Endothelial cell (in vitro differentiated cells): ENCODE data around the gene CCDC154. TPM values are rescaled to one million over a fixed set of nuclear protein-coding genes. Genes with fewer than 3 reads are reported as not detected.

Experiments
- DNase-seq: peaks from one replicate; pipeline ENCODE4 v3.0.0; 2021; ENCODE audit warnings: low spot score
- H3K27ac Mint-ChIP-seq: one replicate; pipeline ENCODE4 v1.8.0; 2021; ENCODE audit warnings: mixed read lengths, inconsistent platforms; ENCODE audit not compliant: unreplicated experiment
- H3K27me3 Mint-ChIP-seq: one replicate; pipeline ENCODE4 v1.8.0; 2021; ENCODE audit warnings: mild to moderate bottlenecking, moderate library complexity, mixed read lengths, inconsistent platforms; ENCODE audit not compliant: unreplicated experiment
- H3K36me3 Mint-ChIP-seq: one replicate; pipeline ENCODE4 v1.8.0; 2021; ENCODE audit warnings: mild to moderate bottlenecking, low read depth, mixed read lengths, inconsistent platforms; ENCODE audit not compliant: unreplicated experiment
- H3K4me1 Mint-ChIP-seq: one replicate; pipeline ENCODE4 v1.8.0; 2021; ENCODE audit warnings: mild to moderate bottlenecking, mixed read lengths, inconsistent platforms; ENCODE audit not compliant: unreplicated experiment
- H3K4me3 Mint-ChIP-seq: one replicate; pipeline ENCODE4 v1.8.0; 2021; ENCODE audit warnings: mild to moderate bottlenecking, mixed read lengths, inconsistent platforms; ENCODE audit not compliant: unreplicated experiment
- H3K9me3 Mint-ChIP-seq: one replicate; pipeline ENCODE4 v1.8.0; 2021; ENCODE audit warnings: mixed read lengths, inconsistent platforms; ENCODE audit not compliant: unreplicated experiment
- CTCF ChIP-seq: fragments of 200-600 bp; sonication (generic); IDR thresholded peaks from one replicate; pipeline ENCODE4 v1.5.0; 2021; ENCODE audit warnings: antibody characterized with exemption; ENCODE audit not compliant: unreplicated experiment
- total RNA-seq: library from RNA; stranded (reverse); fragmentation: NEBNext Ultra II Directional; extraction: Animal tissue kit (Norgen Biotek cat#: 25700); gene quantifications from one replicate; pipeline ENCODE4 v1.2.1, GENCODE V29; 2021; ENCODE audit not compliant: unreplicated experiment

CCDC154 gene
- total RNA-seq, 1 donor from 2014 or later, result 2.4 TPM

DNA sequence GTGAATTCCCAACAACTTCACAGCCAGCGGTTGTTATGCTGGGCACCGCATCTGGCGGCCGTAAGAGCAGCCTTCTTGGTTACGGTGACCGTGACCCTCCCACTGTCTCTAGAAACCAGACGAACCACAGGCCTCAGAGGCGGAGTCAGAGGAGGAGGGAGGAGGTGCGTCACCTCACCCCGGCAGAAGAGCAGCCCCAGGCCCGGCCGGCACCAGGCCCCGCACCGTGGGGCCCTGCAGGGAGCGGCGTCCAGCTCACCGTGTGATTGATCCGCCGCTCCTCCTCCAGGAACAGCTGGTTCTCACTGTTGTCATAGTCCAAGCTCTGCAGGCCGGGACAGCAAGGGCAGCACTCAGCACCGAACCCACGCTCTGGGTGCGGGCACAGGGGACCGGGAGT lies 16.8 kb upstream of the CCDC154 start:
- TF ChIP-seq CTCF, result no peak
- no peaks in the 10 kb centered on the region for H3K4me1 Mint-ChIP-seq
- peaks cover 5% of the 10 kb centered on the region for H3K27me3 Mint-ChIP-seq
- no peak for DNase-seq
- H3K9me3 Mint-ChIP-seq, result no peaks in the 10 kb centered on the region
- peaks cover 7% of the 10 kb centered on the region for H3K36me3 Mint-ChIP-seq
- H3K4me3 Mint-ChIP-seq, result no peak overlapping the region
- no peak overlapping the region for H3K27ac Mint-ChIP-seq

DNA sequence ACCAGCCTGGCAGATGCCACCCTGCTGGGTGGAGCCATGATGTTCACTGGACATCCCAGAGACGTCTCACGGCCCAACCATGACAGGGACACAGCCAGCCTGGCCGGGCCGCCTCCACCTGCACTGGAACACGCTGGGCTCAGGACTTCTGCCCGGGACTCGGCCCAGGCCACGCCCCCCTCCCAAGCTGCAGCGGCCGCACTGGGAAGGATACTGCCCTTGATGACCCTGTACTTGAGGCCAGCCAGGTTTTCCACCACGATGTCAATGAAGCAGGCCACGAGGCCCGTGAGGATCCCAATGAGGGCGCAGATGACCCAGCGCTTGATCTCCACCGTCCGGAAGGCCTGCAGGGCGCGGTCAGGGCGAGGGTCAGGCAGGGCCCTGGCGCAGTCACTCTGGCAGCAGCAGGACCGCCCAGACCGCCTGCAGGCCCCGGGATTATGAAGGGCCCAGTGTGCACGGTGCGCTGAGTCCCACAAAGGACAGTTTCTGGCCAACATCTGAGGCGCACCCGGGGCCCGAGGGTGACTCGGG lies 16.3 kb upstream of the CCDC154 start:
- H3K27me3 Mint-ChIP-seq, result peaks cover 5% of the 10 kb centered on the region

DNA sequence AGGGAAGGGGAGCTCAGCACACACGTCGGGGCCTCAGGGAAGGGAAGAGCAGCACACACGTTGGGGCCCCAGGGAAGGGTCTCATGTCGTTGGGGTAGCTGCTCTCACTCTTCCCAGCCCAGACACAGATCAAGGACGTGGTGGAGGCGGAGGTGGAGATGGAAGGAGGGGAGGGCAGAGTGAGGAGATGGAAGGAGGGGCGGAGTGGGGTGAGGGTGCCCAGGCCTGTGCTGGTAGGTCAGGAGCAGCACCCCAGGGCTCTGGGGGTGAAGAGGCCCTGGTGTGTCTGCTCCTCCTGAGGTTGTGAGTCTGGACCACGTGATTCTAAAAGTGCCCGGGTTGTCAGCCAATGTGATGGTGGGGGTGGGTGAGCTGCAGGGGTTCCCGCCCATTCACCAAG lies 15.6 kb upstream of the CCDC154 start:
- H3K27me3 Mint-ChIP-seq, result peaks cover 5% of the 10 kb centered on the region
- no peaks in the 10 kb centered on the region for H3K9me3 Mint-ChIP-seq
- DNase-seq, result no peak
- no peaks in the 10 kb centered on the region for H3K4me1 Mint-ChIP-seq
- no peak overlapping the region for H3K4me3 Mint-ChIP-seq
- peaks cover 5% of the 10 kb centered on the region for H3K36me3 Mint-ChIP-seq
- TF ChIP-seq CTCF, result no peak
- no peak overlapping the region for H3K27ac Mint-ChIP-seq

More for the DNA sequence above, 16.3 kb upstream of the CCDC154 start:
- Mint-ChIP-seq H3K4me1 (no peaks in the 10 kb centered on the region), H3K36me3 (peaks cover 7% of the 10 kb centered on the region), H3K27ac (no peak overlapping the region), H3K4me3 (no peak overlapping the region), H3K9me3 (no peaks in the 10 kb centered on the region)
- no peak for DNase-seq
- no peak for TF ChIP-seq CTCF

- no peaks in the 10 kb centered on the region for H3K9me3 Mint-ChIP-seq
- H3K4me1 Mint-ChIP-seq, result no peaks in the 10 kb centered on the region
- peaks cover 1% of the 10 kb centered on the region for H3K36me3 Mint-ChIP-seq
- H3K27ac Mint-ChIP-seq, result no peak overlapping the region
- no peak for DNase-seq
- peaks cover 5% of the 10 kb centered on the region for H3K27me3 Mint-ChIP-seq
- H3K4me3 Mint-ChIP-seq, result no peak overlapping the region
- TF ChIP-seq CTCF, result no peak
These were observed 14.6 kb upstream of the CCDC154 start for GRCh38 chr16:1458977-1459341.

DNA sequence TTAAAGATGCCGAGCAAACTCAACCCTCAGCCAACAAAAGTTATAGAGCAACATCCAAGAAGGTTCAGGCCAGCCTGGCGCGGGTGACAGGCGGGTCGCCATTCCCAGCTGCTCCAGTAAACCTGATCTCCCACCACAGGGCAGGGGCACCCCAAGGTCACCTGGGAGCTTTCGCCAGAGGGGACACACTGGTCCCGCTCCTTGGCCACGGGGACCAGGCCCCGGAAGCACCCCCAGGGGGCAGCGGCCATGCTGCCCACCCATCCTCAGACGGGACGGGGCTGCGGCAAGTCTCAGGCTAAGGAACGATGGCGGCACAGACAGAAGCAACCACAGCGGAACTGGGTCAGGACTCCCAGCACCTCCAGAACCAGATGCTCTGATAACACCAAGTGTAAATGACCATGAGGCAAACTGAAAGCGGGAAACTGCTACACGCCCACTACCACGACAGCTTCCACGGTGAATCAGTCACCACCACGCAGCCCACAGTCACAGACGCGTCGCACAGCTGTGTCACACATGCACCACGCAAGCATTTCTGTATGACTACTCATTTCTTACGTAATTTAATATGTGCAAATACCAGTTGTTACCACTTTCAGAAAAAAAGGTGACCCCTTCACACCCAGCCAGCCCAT lies 14.1 kb upstream of the CCDC154 start:
- H3K27ac Mint-ChIP-seq, result no peak overlapping the region
- no peak for DNase-seq
- no peaks in the 10 kb centered on the region for H3K36me3 Mint-ChIP-seq
- no peaks in the 10 kb centered on the region for H3K4me1 Mint-ChIP-seq
- no peak for TF ChIP-seq CTCF
- H3K4me3 Mint-ChIP-seq, result no peak overlapping the region
- H3K27me3 Mint-ChIP-seq, result peaks cover 5% of the 10 kb centered on the region
- H3K9me3 Mint-ChIP-seq, result no peaks in the 10 kb centered on the region
